ENCODE measurements around the gene CGAS.

- TF ChIP-seq EZH2 (IDR thresholded peaks at IDR 0.05; ENCODE audit: low read length, unreplicated experiment) = no peak
- no peak for TF ChIP-seq EZH2phosphoT487 (IDR thresholded peaks at IDR 0.05; ENCODE audit: borderline replicate concordance, low read length)
- TF ChIP-seq, protein P1, sequence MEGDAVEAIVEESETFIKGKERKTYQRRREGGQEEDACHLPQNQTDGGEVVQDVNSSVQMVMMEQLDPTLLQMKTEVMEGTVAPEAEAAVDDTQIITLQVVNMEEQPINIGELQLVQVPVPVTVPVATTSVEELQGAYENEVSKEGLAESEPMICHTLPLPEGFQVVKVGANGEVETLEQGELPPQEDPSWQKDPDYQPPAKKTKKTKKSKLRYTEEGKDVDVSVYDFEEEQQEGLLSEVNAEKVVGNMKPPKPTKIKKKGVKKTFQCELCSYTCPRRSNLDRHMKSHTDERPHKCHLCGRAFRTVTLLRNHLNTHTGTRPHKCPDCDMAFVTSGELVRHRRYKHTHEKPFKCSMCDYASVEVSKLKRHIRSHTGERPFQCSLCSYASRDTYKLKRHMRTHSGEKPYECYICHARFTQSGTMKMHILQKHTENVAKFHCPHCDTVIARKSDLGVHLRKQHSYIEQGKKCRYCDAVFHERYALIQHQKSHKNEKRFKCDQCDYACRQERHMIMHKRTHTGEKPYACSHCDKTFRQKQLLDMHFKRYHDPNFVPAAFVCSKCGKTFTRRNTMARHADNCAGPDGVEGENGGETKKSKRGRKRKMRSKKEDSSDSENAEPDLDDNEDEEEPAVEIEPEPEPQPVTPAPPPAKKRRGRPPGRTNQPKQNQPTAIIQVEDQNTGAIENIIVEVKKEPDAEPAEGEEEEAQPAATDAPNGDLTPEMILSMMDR (conservative IDR thresholded peaks at IDR 0.05; ENCODE audit: low read depth, low read length) = no peak
Measured at GRCh38 chr6:73455865-73456629, 4.0 kb upstream of the CGAS start.
